Measurements from ENCODE around the gene SLC7A8.

Gene SLC7A8

DNA sequence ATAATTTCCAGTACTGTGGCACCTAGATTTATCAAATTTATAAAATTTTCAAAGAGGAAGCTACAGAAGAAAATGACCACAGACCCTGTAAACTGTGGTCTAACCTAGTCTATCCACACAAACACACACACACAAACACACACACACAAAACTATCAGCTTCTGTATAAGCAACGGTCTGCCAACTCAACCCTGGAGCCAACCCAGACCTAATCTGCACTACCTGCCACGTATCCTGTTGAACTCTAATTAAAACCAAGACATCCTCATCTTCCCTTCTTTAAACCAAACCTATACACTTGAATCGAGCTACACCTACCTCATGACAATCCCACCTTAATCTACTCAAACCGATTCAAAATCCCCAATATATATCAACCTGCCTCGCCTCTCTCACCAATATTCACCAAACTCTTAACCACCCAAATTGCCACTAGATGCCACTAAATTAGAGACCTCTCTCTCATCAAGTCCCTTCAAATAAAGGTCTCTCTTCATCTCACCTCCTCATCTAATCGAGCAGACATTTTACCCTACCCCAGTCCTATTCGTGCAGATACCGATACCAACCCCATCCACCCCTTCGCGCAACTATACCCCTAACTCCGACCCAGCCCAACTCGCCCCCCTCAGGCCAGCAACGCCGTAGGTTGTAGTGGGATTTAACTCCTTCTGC lies 89.3 kb downstream of the SLC7A8 start:
- no peak for DNase-seq

DNA sequence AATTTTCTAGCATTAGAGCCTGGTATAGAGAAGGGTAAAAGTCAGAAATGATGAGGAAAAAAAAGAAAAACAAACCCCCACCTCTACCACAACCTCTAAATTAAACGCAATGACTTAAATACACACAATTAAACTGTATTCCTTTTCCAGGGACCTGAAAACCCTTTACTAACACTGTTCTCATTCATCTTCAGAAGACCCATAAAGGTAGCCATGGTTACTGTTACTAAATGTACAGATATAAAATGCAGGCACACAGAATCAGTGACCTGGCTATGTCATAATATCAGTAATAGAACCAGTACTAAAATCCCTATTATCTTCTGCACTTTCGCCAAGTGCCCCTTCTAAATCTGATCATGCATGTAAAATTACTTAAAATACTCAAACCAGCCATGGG lies 89.9 kb downstream of the SLC7A8 start:
- DNase-seq: no peak

DNA sequence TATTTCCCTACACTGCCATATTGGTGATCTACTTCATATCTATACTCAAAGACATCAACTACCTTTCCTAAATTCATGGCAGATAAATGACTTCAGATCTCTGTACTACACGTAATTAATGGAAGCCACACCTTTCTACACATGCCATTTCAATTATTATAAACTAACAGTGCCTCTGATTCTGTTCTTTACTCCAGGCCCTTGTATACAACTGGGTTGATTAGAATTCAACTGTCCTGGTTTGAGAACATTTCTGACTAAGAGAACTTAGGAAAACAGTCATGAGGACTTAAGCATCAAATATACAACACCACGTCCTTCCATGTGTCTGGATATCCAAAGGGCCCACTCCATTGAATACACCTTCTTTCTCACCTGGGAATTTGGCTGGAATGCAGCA lies 90.4 kb downstream of the SLC7A8 start:
- DNase-seq: no peak

DNA sequence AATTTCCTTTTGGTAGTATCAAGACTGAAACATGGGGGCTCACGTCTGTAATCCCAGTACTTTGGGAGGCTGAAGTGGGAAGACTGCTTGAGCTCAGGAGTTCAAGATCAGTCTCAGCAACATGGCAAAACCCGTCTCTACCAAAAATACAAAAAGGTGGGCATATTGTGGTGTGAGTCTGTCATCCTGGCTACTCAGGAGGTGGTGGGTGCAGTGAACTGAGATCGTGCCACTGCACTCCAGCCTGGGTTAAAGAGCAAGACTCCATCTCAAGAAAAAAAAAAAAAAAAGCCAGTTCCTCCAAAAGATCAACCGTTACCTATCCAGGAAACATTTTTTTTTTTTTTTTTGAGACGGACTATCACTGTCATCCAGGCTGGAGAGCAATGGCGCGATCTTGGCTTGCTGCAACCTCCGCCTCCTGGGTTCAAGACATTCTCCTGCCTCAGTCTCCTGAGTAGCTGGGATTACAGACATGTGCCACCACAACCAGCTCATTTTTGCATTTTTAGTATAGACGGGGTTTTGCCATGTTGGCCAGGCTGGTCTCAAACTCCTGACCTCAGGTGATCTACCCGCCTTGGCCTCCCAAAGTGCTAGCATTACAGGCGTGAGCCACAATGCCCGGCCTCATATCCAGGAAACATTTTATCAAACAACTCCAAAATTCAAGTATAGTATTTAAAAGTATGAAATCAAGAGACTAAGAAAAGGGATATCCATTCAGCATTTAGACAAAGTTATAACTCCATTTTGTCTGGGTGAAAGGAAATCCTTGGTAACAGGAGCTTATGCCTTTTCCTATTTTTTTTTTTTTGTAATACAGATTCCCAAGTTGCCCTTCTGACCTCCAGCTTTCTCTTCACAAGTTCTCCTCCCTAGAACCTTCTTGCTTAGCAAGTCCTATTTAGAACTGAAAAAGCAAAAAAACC lies 91.9 kb downstream of the SLC7A8 start:
- no peak for DNase-seq

DNA sequence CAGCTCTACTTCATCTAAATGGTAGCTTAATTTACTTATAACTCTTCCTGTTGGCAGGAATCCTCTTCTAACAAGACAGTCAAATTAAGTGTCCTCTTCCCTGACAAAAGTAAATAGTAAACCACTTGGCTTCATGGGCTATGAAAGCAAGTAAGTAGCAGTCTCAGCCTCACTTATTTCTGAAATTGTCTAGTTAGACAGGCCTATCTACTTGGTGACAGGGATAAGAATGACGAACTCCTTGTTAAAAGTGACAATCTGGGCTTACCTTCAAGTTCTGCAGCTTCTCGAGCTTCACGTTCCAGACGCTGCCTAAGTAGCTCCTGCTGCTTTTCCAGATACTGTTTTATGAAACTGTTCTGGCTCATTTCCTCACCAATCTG lies 93.2 kb downstream of the SLC7A8 start:
- DNase-seq: no peak

DNA sequence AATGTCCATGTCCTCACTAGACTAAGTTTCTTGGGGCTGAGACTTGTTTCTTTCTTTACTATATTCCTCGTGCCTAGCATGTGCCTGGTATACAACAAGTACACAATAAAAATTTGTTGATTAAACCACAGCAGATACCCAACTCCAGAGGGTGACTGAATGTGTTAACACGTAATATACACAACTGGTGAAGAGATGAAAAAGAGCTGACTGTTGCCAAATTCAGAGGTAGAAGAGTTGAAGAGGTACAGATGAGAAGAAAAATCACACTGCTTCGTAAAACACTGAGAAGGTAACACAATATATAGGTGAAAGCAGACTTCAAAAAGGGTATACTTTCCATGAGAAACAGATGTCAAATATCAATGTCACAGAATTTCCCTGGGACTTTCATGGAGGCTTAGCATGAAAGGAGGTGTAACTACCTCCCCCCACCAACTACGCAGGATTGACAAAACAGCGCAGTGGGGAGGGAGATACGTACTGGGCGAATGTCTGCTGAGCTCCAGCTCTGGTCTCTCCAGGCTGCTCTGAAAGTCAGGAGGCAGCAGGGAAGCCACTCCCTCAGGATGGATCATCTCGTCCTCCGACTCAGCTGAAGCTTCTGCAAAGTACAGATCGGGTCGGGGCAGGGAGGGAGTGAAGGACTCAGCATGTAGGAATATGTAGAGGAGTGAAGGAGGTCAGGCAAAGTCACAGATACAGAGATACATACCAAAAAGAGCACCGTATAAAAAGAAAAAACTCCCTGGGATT lies 93.8 kb downstream of the SLC7A8 start:
- no peak for DNase-seq

DNA sequence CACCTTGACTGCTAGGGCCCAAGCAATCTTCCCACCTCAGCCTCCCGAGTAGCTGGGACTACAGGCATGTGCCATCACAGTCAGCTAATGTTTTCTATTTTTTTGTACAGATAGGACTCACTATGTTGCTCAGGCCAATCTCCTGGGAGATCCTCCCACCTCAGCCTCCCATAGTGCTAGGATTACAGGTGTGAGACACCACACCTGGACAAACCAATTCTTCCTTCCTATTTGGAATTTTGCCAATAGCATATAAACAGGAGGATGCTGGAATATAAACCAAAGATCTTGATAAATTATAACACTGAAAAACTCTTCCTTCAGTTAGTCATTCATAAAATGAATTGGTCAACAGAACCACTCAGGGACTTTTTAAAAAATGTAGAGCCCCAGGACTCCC lies 96.9 kb downstream of the SLC7A8 start:
- no peak for DNase-seq

DNA sequence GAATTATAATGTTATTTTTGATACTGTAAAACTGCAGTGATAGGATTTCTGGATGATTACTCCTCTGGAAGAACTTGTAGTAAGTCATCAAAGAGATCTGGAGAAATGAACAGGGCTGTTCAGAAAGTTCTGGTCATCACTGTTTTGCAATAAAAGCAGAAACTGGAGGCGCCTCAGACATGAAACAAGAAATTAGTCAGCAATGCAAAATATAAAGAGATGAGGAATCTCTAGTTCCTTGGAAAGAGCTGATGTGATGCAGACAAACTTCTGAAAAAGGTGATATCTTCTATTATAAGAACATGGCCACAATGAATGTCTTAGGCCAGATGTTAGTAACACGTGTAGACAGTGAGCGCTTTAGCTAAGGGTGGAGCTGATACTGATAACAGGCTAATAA lies 98.0 kb downstream of the SLC7A8 start:
- no peak for DNase-seq

DNA sequence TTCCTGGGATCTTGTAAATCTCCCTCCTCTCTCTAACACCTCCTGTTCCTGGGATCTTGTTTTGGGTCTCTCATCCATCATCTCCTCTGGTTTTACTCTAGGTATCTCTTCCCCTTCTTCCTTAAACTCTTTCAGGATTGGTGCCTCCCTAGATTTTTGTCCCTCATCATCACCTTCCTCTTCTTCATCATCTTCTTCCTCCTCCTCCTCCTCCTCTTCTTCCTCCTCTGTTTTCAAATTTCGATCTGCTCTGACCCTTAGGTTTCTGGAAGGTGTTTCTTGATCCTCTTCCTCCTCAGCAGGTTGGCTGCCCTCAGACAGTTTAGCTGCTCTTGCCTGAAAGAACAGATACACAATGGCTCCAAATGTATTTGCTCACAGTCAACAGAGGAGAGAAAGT lies 103.0 kb downstream of the SLC7A8 start:
- DNase-seq: no peak

DNA sequence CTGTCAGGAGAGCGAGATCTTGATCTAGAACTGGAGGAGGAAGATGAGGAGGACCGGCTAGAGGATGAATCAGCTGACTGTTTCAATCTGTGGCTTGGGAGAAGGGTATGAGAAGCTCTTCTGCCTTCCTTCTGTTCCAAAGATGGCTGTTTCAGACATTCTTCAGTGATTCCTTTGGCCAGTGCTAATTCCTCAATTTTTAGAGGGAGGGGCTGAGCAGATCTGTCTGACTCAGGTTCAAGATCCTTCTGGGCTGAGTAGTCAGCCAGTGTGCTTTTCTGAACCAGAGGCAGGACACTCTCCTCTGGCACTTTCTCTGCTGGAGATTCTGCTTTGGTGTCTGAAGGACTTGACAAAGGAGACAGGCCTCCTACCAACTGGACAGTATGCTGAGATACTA lies 103.7 kb downstream of the SLC7A8 start:
- no peak for DNase-seq

DNA sequence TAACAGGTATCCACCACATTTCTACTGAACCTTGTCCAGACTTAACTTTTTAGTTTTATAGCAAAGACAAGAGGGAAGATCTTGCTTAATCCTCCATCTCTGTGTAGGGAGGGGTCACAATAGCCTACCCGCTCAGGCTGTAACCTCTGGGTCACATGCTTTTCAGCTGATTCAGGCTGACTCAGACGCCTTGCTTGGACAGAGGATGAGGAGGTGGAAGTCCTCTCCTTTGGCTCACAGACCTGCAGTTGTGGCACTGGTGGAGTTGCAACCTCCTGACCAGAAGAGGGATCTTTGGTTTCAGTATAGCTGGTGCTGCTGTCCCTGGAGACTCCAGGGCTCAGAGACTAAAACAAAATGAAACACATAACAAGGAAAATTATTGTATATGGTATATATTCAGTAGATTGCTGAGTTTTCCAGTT lies 104.8 kb downstream of the SLC7A8 start:
- peak; percentile 93 for DNase-seq

DNA sequence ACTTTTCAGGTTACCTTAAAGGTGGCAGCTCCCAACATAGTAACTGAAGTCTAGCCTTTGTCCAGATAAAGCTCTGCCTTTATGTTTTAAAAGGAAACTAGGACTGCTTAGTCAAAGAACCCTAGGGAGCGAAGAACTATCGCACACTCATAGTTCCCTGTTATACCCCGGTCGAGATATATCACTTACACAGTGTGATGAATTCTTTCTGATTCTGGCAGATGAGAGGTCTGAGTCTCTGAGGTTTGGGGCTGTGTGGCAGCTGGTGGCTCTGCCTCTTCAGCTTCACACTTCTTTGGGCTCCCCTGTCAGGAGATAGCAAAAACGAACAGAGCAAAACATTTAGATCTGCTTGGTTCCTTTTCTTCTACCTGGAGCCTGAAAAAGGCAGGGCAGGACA lies 105.5 kb downstream of the SLC7A8 start:
- no peak for DNase-seq

DNA sequence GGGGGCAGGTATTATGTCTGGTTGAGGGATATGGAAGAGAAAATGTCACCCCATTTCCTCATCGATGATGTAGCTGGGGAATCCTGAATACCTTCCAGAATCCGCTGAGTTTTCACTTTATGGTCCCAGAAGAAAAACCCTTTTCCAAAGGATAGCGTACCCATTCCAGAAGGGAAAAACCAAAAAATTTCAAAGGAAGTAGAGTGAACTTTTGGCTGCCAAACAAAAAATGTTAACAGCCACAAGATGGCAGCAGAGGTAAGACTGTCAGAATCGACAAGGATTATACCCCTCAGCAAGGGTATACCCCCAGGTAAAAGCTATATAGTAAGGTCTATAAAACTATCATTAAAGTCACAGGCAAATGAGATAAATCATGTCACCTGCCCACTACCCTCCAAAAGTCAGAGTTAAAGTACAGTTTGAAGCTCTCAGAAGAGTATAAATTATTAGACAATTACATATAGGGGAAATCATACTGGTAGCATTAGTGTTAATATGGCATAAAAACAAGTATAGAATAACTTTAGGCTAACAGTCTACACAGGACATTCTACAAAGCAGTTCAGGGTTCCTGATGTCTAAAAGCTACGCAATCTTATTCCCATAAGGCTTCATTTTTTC lies 106.6 kb downstream of the SLC7A8 start:
- DNase-seq: no peak

Measured in islet precursor cell (in vitro differentiated cells).